Cardiac fibroblast (primary cell): ENCODE results near the gene SALL1.
A peak's percentile ranks its signal among the peaks of the same experiment; 100 is the strongest.

Source experiments
- DNase-seq, 2 donors: peaks; one replicate each; pipeline versions ENCODE4 v3.0.0 to v3.0.0-alpha.2; 2010; ENCODE audit warnings: low read depth in 2 of 2
- H3K4me3 ChIP-seq, 2 donors: replicated peaks in 1 of 2; 1 replicate in 1 of 2; 2 replicates in 1 of 2; pipeline ENCODE4 v1.5.1; 2011; ENCODE audit warnings: low read depth in 2 of 2, low read length in 2 of 2, mild to moderate bottlenecking in 2 of 2, moderate library complexity in 1 of 2
- CTCF ChIP-seq: IDR thresholded peaks from one replicate; pipeline ENCODE4 v1.5.1; 2011; ENCODE audit warnings: low read depth, mild to moderate bottlenecking, low read length, inconsistent platforms

SALL1 gene

GRCh38 chr16:51166091-51166490, 15.0 kb upstream of the SALL1 start:
- TF ChIP-seq CTCF = no peak
- DNase-seq = no peak
- H3K4me3 ChIP-seq = no peak overlapping the region

- no peak overlapping the region for H3K4me3 ChIP-seq
- no peak for TF ChIP-seq CTCF
- DNase-seq = no peak
These were observed 14.0 kb upstream of the SALL1 start for GRCh38 chr16:51165043-51165442.

- H3K4me3 ChIP-seq = no peak overlapping the region
- DNase-seq = no peak
- TF ChIP-seq CTCF = no peak
These were observed 13.5 kb upstream of the SALL1 start for GRCh38 chr16:51164574-51164973.

- no peak for TF ChIP-seq CTCF
These were observed 13.0 kb upstream of the SALL1 start for GRCh38 chr16:51163894-51164566.

GRCh38 chr16:51163366-51163765, 12.3 kb upstream of the SALL1 start:
- no peak overlapping the region for H3K4me3 ChIP-seq
- TF ChIP-seq CTCF = no peak
- DNase-seq = no peak

More at GRCh38 chr16:51163894-51164566, 13.0 kb upstream of the SALL1 start:
- H3K4me3 ChIP-seq = no peak overlapping the region
- DNase-seq = no peak

GRCh38 chr16:51161440-51162195, 10.5 kb upstream of the SALL1 start:
- no peak overlapping the region for H3K4me3 ChIP-seq
- DNase-seq = peak in 1 of 2 donors; percentile 31
- TF ChIP-seq CTCF = no peak

GRCh38 chr16:51159865-51160264, 8.8 kb upstream of the SALL1 start:
- no peak for DNase-seq
- no peak overlapping the region for H3K4me3 ChIP-seq
- TF ChIP-seq CTCF = no peak
